ENCODE measurements around the gene CENPP.

The CENPP gene

DNA sequence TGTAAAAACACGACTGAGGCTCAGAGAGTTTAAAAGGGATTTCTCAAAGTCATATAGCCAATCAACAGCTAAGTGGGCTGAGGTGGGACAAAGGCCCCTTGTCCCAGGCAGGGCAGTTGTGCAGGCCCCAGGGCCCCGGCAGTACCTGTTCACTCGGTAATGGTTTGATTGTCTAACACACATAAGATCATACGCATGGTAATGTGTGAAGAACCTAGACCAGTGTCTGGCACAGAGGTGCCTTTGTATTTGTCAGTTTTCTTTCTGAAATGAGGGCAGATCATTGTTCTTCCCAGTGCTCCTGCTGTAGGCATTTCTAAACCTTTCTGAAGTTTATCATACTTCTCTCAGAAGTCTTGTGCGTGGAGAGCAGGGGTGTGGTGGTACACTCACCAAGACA lies 277.3 kb downstream of the CENPP start:
- no peak for DNase-seq

DNA sequence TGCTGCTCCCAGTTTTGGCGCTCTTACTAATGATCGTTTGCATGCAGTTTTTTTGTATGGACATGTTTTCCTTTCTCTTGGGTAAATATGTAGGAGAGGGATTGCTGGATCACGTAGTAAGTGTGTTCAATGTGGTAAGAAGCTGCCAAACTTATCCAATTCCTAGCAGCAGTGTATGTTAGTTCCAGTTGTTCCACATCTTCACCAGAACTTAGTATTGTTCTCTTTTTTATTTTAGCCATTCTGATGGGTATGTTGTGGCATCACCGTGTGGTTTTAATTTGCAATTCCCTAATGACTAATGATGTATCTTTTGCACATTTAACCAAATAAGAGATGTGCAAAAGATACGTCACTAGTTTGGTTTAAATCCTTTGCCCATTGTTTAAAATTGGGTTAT lies 278.2 kb downstream of the CENPP start:
- DNase-seq, result no peak

DNA sequence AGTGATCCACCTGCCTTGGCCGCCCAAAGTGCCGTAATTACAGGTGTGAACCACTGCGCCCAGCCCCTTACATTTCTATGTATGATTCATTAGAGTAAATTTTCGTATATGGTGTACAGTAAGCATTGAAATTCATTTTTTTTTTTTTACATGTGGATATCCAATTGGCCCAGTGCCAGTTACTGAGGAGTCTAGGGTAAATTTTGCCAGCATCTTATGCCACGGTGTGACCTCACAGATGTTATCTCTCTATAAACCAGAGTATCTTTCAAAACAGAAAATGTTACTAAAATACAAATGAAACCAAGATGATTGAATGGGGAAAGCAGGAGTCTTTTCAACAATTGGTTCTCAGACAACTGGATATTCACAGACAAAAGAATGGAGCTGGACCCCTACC lies 279.5 kb downstream of the CENPP start:
- no peak for DNase-seq

DNA sequence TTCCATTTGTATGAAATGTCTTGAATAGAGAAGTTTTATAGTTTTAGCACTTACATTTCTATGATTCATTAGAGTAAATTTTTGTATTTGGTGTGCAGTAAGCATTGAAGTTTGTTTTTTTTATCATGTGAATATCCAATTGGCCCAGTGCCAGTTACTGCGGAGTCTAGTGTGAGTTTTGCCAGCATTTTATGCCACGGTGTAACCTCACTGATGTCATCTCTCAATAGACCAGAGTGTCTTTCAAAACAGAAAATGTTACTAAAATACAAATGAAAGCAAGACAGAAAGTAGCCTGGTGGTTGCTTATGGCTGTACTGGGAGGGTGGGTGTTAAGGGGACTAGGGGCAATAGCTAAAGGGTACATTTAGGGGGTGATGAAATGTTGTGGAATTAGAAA lies 281.3 kb downstream of the CENPP start:
- DNase-seq, result no peak

DNA sequence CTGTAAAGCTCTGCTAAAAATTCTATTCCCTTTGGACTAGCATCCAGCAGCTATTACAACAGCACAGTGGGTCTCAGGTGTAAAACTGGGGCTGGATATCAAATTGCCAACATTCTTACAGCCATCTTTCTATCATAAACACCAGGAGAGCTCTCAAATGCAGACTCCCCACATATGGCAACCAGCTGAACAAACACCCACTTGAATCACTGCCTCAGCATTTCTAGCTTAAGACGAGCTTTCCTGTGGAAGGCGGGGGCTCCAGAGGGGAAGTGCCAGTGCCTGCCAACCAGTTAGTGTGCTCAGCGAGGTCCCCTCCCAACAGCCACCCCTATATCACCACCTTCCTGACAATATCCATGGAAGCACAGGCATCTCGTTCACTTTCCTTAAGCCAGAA lies 282.0 kb downstream of the CENPP start:
- peak; percentile 74 for DNase-seq

DNA sequence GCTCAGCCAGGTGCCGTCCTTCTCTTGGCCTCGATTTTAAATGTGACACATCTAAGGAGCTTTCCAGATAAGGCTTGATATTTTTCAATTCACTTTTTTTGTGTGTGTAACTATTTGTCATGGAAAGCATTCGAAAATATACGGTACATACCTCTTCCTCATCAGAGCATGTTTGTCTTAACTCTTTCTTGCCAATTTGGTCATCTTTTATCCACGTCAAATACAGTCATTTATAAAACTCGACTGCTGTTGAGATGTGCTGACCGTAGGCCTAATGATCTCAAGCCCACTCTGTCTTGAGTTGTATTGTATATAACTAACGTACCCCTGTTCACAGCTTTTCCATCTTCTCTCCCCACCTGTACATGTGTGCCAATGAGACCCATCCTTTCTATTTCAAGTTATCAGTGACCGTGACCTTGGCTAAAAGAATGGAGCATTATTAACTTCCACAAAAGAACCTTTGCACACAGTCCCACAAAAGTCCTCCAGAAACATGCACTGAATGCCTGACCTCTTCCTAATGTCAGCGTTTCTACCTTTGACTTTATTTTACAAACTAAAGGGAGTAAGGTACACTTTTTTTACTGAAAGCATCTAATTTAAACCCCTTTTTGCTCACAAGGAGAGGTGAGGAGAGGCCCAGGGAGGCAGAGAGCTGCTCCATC lies 282.6 kb downstream of the CENPP start:
- no peak for DNase-seq

DNA sequence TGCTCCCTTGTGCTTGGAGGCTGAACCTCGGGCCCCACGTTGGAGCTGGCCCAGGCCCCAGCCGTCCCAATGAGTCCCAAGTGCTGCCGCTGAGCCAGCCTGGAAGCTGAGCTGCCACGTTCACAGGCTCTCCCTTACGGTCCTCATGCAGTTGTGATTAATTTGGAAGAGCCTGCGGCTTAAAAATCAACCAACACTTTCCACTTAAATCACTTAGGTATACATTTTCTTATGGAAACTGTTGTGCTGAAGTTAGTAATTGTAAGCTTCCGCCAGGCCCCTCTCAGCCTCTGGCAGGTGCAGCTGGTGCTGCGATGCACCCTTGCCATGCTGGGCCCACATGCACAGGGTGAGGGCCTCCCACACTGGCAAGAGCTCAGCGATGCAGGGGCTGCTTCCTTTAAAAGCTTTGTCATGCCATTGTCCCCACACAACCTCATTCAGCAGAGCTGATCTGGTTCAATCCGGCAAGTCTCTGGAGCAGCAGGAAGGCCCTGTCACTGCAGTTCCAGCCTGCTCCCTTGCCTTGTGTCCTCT lies 283.2 kb downstream of the CENPP start:
- no peak for DNase-seq

DNA sequence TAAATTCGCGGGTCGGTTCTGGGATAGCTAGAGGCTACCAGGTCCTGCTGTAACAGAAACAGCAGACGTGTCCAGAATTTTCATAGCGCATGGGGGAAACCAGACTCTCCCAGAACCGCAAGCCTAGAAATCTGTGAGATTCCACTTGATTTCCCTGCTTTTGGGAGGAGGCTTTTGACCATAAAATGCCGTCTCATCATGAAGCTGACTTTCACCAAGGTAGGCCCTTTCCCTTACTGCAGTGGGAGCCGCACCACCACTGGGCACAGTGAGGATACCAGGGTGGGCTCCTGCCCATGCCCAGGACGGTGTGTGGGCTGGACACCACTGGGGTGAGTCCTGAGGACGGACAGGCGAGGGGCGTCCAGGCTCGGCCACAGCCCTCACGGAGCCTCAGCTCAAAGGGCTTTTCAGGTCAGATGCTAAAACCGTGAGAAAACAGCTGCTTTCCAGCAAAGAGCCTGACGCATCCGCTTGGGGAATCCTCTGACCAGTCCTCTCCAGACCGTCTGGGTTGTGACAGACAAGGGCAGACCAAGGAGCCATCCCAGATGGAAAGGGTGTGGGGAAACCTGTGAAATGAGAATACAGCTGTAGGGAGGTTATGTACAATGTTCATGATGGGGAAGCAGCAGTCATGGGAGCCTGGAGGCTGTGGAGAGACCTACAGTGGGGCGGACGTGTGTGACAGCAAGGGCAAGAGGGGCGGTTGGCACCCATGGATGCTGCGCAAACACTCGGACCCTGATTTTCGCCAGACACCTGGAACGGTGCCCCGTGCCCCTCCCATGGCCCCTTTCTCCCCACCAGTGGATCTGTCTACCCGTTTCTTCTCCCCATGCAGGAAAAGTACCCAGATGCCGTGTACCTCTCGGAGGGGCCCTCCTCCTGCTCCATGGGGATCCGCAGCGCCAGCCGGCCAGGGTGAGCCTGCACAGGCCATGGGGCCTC lies 285.0 kb downstream of the CENPP start:
- DNase-seq, result no peak

DNA sequence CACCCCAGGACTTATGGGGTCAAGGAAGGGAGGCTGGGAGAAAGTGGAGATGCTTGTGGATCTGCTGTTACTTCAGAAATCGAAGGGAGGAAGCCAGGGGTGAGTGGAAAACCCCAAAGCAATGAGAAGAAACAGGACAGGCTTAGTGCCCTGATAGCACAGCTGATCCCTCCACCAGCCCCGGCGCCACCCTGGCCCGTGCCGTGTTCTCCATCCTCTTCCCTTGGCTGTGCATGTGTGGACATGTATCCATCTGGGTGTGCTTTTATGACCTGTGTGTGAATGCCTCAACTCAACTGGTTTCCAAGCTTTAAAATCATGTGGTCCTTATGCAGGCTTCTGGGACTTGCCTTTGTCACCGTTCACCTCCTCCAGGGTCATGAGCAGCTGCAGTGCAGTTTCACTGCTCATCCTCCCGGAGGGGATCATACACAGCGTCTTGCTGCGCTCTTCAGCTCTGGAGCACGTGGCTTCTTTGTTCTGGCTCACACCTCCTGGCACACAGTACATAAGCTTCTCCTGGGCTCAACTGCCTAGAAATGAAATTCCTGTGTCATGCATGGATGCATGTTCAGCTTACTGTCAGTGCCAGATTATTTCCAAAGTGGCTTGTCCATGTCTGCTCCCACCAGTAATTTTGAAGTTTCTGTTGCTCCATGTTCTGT lies 286.0 kb downstream of the CENPP start:
- no peak for DNase-seq

DNA sequence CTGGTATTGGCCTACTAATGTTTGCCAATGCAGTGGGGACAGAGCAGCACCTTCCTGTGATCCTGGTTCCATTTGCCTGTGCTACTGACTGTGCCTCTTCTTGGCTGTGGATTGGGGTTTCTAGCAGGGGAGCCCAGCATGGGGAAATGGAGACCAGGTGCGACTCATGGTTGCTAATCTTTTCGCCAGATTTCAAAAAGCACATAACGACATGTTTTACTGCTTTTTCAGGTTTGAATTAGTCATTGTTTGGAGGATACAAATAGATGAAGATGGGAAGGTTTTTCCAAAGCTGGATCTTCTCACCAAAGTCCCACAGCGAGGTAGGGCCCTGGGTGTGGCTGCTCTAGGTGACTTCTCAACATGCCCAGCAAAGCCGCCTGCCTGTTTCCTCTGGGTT lies 286.5 kb downstream of the CENPP start:
- DNase-seq, result no peak

DNA sequence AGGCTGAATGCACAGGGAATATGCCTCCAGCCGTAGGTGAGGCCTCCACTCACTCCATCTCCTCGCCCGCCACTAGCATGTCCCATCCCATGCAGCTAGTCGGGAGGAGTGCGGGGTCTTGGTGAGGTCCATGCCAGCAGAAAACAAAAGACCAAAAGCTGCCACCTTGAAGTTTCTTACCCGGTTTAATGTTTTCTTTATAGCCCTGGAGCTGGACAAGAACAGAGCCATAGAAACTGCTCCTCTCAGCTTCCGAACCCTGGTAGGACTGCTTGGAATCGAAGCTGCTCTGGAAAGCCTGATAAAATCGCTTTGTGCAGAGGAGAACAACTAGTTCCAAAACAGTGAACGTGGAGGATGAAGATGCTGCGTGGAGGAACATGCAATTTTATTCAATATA lies 287.1 kb downstream of the CENPP start:
- no peak for DNase-seq

DNA sequence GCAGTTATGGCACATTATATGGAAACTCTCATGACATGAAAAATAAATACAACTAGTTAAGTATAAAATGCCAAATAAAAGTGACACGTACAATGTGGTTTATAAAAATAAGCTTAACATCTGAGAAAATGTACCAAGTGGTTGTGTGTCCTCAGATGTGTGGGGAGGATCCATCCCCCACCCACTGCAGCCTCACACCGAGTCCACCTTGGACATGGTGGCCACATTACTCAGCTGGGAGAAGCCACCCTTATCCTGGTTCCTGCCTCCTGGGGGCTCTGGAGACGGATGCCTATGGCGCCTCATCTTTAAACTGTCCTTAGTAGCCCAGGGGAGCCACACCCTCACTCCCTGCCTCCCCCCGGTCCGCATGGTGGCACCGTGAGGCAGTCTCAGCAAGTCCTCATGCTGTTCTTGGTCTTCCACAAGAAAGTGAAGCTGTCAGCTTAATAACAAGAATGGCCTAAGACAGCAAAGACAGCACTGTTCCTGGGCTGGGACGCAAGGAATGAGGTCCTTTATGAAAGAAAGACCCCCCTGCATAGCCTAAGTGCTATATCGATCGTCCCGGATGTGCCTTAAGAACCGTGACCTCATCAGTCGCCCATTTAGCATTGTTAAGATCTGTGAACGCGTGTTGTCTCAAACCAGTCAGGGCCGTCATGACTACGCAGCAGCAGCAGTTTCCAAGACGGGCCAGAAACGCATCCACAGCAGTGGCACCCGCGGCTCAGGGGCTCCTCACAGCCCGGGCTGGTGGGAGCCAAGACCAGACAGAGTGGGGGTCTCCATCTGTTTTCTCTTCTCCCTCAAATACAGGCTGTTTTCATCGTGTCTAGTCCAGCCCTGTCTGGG lies 287.7 kb downstream of the CENPP start:
- DNase-seq, result no peak

DNA sequence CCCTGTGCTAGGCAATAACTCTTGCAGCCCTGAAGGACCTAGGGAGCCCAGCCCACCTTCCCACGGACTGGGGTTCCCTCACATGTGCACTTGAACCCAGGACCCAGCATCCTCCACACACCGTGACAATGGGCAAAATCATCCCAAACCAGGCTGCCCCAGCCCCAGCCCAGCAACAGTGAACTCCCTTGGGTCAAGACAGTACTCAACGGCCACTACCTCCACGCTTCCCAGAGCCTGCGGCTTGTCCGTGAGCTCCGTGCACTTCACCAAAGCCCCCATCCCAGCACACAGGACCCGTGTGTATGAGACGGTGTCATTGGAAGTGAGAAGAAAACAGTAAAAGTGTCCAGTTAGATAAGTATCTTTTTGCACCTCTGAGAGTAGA lies 288.4 kb downstream of the CENPP start:
- DNase-seq, result no peak

DNA sequence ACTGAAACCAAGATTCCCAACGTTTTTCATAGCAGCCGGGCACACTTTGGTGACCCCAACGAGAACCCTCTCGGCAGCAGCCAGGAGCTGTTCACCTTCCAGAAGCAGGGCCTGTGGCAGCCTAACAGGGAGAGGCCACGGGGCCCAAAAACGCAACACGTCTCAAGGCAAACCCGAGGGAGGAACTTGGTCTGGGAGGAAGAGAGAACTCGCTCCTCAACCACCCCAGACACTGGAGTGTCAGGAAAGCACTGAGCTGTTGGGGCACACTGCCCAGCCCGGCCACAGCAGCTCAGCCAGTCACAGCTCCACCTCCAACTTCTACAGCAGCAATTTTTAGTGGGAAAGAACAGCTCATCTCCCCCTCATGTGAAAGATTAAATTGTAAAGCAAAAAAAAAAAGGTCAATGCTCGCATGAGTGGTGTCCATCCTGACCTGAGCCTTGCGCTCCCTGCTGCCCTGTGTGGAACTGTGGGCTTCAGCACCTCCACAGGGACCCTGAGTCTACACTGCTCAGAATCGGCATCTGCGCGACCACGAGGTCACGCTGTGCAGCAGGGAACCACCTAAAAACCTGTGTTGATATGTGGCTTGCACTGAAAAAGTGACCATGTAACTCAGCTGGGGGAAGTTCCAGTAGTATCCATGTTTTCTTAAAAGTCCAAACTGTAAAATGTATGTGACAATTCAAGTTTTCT lies 289.2 kb downstream of the CENPP start:
- DNase-seq, result no peak

DNA sequence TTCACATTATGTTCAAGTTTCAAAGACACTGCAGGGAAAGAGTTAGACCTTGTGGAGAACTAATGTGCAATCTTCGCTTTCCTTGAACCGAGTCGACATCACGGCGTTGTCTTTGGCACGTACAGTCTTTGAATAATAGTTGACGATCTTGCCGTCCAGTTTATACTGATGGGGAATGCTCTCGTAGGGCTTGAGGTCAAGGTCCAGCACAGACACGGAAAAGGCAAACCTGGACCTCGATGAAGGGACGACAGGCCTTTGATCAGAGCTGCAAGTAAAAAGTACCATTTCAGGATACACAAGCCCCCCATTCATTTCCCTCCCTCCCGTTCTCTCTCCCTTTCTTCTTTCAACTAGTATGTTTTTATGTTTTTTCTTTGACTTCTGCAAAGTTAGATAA lies 290.0 kb downstream of the CENPP start:
- DNase-seq, result no peak

DNA sequence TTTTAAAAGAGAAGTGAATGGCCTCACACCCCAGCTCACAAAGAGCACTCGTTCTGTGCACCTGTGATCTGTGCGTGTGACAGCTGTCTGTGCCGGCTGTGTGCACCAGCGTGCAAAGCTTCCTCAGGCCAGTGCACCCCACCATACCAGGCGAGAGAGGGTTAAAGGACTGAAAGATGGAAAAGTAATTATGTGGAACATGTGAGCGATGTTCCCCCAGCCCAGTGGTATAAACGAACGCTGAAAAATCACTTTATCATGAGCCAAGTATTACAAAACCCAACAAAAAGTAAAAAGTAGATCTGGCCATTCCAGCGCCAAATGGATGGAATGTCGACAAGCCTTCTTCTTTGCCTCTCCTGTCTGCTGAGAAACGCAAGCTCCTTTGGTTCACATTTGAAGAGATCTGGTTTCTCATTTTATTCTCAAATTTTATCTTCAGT lies 290.5 kb downstream of the CENPP start:
- no peak for DNase-seq

DNA sequence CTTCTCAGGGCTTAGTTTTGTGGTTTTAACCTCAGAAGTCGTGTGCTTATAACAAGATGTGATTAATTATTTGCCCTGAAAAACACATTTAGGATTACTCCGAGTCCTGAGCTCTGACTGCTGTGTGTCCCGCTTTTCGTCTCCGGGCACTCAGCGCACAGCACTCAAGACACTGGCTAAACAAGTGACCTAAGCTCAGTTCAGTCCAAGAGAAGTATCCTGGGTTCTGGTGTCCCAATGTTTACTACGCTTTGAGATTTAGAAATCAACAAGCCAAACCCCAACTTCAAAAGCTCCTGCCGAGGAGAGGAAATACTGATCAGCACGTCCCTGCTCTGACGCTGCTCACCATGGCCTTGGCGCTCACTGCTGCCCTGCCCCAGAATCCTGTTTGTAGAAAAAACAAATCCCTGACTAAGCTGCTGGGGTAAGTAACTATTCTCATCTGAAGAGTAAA lies 290.9 kb downstream of the CENPP start:
- no peak for DNase-seq

DNA sequence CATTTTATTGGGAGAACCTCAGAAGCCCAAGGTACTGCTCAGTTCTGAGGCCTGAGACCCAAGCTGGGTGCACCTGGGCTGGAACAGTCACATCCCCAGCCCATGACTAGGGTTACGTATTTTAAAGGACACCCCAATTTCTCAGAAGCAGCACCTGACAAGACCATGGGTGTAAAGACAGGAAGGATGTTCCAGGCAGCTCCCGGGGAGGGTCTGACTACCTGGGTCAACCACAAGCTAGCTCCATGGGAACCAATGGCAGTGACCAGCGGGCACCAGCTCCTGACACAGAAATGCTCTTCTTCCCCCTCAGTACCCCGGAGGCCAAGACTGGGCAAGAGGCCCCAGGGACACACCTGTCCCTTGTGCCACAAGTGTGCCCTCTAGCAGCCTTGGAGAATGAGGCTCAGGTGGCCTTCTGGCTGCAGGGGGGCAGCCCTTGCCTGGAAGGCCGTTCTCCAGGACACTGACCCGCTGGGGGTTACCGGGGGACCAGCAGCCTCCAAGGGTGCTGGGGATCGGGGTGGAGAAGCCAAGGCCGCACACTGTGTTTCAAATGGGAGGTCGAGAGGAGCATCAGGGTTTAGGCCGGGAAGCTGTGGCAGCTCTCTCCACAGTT lies 291.6 kb downstream of the CENPP start:
- no peak for DNase-seq

DNA sequence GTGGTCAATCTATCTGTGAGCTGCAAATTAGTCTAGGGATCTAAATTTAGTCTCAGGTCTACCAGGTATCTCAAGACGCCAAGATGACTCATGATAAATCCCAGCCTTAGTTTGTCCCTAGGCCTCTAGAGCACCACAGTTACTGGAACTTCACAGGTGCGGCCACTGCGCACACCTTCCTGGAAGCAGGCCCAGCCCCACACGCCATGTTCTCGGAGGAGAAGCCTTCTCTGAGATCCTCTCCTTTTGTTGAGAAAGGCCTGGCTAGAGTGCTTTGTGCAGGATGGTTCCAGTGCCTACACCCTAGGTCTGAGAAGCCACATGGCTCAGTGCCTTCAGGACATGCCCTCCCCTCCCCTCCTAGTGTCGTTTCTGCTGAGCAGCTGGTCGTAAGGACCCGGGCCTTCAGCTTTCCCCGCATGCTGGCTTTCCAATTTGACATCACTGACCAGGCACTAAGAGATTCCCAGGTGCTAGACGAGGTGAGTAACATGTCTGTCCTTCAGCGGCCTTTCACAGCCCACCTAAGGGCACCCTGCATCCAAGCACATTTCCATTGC lies 292.3 kb downstream of the CENPP start:
- DNase-seq, result no peak

DNA sequence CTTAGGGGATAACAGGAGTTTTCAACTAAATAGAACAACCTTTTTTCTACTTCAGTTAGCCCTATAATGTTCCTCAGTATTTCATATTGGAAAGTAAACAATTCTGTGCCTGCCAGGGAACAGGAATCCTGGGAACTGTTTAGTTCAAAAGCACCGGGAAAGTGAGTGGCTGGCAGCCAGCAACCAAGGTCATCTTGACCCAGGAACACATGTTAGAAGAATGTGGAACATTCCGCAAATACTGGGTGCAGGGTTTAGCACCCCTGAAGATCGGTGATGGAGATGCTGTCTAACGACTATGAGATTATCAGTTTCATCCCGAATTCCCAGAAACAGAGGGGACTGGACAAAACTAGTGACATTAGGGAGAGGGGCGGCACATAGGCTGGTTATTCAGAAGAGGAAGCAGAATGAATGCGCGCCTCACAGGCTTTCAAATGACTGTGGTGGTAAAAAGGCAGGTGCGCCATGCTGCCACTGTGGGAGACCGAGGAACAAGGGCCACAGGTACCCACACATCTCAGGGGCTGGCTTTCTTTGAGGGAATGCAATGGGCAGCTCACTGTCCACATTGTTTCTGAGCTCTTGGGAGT lies 293.0 kb downstream of the CENPP start:
- no peak for DNase-seq

All from NCI-H1417 treated with DMSO at 0.1 percent for 48 hours (cell line).